WTC11 (cell line): ENCODE results near the gene LRRC4. TPM values are rescaled to one million over a fixed set of nuclear protein-coding genes. Genes with fewer than 3 reads are reported as not detected.

Experiments used
- ATAC-seq: fragments of 200-7000 bp; cut with Tn5 transposase; 2 replicates; pipeline ENCODE4 v1.10.0; 2021; ENCODE audit warnings: mild to moderate bottlenecking, moderate library complexity
- CTCF ChIA-PET: fragments of 300-600 bp; sonication (Branson Sonifier 250); formaldehyde crosslinking; loops from one replicate; lab custom pipeline; 2021; ENCODE audit warnings: antibody characterized with exemption; lab: Charles Lee
- POLR2A ChIA-PET: fragments of 350-600 bp; sonication (Branson Sonifier 250); formaldehyde crosslinking; loops from one replicate; lab custom pipeline; 2021; ENCODE audit warnings: antibody characterized with exemption; lab: Charles Lee
- DNase-seq: peaks from one replicate; pipeline ENCODE4 v3.0.0; 2021; ENCODE audit warnings: low spot score
- H3K27ac Mint-ChIP-seq: 2 replicates; pipeline ENCODE4 v1.8.0; 2021; ENCODE audit warnings: mixed read lengths
- H3K27me3 Mint-ChIP-seq: 2 replicates; pipeline ENCODE4 v1.8.0; 2021; ENCODE audit warnings: low read depth, mild to moderate bottlenecking, moderate library complexity, mixed read lengths
- H3K36me3 Mint-ChIP-seq: 2 replicates; pipeline ENCODE4 v1.8.0; 2021; ENCODE audit warnings: mixed read lengths
- H3K4me1 Mint-ChIP-seq: 2 replicates; pipeline ENCODE4 v1.8.0; 2022; ENCODE audit warnings: mixed read lengths
- H3K4me3 Mint-ChIP-seq: 2 replicates; pipeline ENCODE4 v1.8.0; 2021; ENCODE audit warnings: mild to moderate bottlenecking, moderate library complexity, mixed read lengths
- H3K9me3 Mint-ChIP-seq: 2 replicates; pipeline ENCODE4 v1.8.0; 2021; ENCODE audit warnings: mixed read lengths
- ARID4B ChIP-seq: sonication (generic); formaldehyde crosslinking; IDR thresholded peaks from 2 replicates; pipeline ENCODE4 v1.8.0; 2023; ENCODE audit warnings: missing genetic modification reagents, mild to moderate bottlenecking, borderline replicate concordance
- ATF6 ChIP-seq: sonication (generic); formaldehyde crosslinking; IDR thresholded peaks from 2 replicates; pipeline ENCODE4 v1.8.1; 2023; ENCODE audit warnings: mild to moderate bottlenecking, missing genetic modification reagents
- CREB1 ChIP-seq: sonication (generic); formaldehyde crosslinking; IDR thresholded peaks from 2 replicates; pipeline ENCODE4 v1.8.0; 2023; ENCODE audit warnings: mild to moderate bottlenecking, missing genetic modification reagents
- E2F4 ChIP-seq: sonication (generic); formaldehyde crosslinking; IDR thresholded peaks from 2 replicates; pipeline ENCODE4 v1.8.1; 2022; ENCODE audit warnings: low read depth, mild to moderate bottlenecking, moderate library complexity, missing genetic modification reagents, borderline replicate concordance
- ESRRA ChIP-seq: sonication (generic); formaldehyde crosslinking; IDR thresholded peaks from 2 replicates; pipeline ENCODE4 v1.8.1; 2022; ENCODE audit warnings: mild to moderate bottlenecking, missing genetic modification reagents, borderline replicate concordance
- FOXP4 ChIP-seq: sonication (generic); formaldehyde crosslinking; IDR thresholded peaks from 2 replicates; pipeline ENCODE4 v1.8.0; 2022; ENCODE audit warnings: mild to moderate bottlenecking, missing genetic modification reagents
- GTF2I ChIP-seq: fragments of 250-450 bp; sonication (Bioruptor Pico); conservative IDR thresholded peaks from 2 replicates; pipeline ENCODE4 v1.4.0; 2021; ENCODE audit warnings: mild to moderate bottlenecking
- HMGA2 ChIP-seq: fragments of 250-450 bp; sonication (Bioruptor Pico); IDR thresholded peaks from 2 replicates; pipeline ENCODE4 v1.4.0; 2021; ENCODE audit warnings: mild to moderate bottlenecking, moderate library complexity
- MXD4 ChIP-seq: fragments of 250-450 bp; sonication (Bioruptor Pico); IDR thresholded peaks from 2 replicates; pipeline ENCODE4 v1.8.0; 2021; ENCODE audit warnings: mild to moderate bottlenecking, moderate library complexity, borderline replicate concordance
- NFATC4 ChIP-seq: fragments of 250-450 bp; sonication (Bioruptor Pico); IDR thresholded peaks from 2 replicates; pipeline ENCODE4 v1.9.0; 2021; ENCODE audit warnings: mild to moderate bottlenecking
- NFYB ChIP-seq: sonication (generic); formaldehyde crosslinking; conservative IDR thresholded peaks from 2 replicates; pipeline ENCODE4 v1.8.0; 2022; ENCODE audit warnings: low read depth, missing genetic modification reagents
- NR1H2 ChIP-seq: sonication (generic); formaldehyde crosslinking; IDR thresholded peaks from 2 replicates; pipeline ENCODE4 v1.9.0; 2021; ENCODE audit warnings: mild to moderate bottlenecking, moderate library complexity, missing genetic modification reagents
- ZNF263 ChIP-seq: sonication (generic); formaldehyde crosslinking; IDR thresholded peaks from 2 replicates; pipeline ENCODE4 v1.8.1; 2022; ENCODE audit warnings: low read depth, mild to moderate bottlenecking, moderate library complexity, missing genetic modification reagents
- ZNF416 ChIP-seq: fragments of 250-450 bp; sonication (Bioruptor Pico); IDR thresholded peaks from 2 replicates; pipeline ENCODE4 v1.9.0; 2021; ENCODE audit warnings: mild to moderate bottlenecking, inconsistent platforms
- ZNF671 ChIP-seq: fragments of 250-450 bp; sonication (Bioruptor Pico); IDR thresholded peaks from 2 replicates; pipeline ENCODE4 v1.8.0; 2021; ENCODE audit warnings: mild to moderate bottlenecking
- total RNA-seq: library from RNA; stranded (reverse); gene quantifications from 3 replicates; pipeline ENCODE4 v1.2.3, GENCODE V29; 2021
- TF ChIP-seq, protein P1 (sequence below): sonication (generic); formaldehyde crosslinking; IDR thresholded peaks from 2 replicates; pipeline ENCODE4 v1.8.1; 2023; ENCODE audit warnings: mild to moderate bottlenecking, missing genetic modification reagents, moderate library complexity
- TF ChIP-seq, protein P2 (sequence below): fragments of 250-450 bp; sonication (Bioruptor Pico); conservative IDR thresholded peaks from 2 replicates; pipeline ENCODE4 v1.9.0; 2021; ENCODE audit warnings: mild to moderate bottlenecking

The LRRC4 gene
- total RNA-seq, 1 experiment from 2014 or later: 14.9 TPM

GRCh38 chr7:128071376-128071775 is 40.1 kb upstream of the LRRC4 start (continued):
- TF ChIP-seq MXD4 (CRISPR knock-in tag) (no peak), NFATC4 (CRISPR knock-in tag) (no peak)

DNA sequence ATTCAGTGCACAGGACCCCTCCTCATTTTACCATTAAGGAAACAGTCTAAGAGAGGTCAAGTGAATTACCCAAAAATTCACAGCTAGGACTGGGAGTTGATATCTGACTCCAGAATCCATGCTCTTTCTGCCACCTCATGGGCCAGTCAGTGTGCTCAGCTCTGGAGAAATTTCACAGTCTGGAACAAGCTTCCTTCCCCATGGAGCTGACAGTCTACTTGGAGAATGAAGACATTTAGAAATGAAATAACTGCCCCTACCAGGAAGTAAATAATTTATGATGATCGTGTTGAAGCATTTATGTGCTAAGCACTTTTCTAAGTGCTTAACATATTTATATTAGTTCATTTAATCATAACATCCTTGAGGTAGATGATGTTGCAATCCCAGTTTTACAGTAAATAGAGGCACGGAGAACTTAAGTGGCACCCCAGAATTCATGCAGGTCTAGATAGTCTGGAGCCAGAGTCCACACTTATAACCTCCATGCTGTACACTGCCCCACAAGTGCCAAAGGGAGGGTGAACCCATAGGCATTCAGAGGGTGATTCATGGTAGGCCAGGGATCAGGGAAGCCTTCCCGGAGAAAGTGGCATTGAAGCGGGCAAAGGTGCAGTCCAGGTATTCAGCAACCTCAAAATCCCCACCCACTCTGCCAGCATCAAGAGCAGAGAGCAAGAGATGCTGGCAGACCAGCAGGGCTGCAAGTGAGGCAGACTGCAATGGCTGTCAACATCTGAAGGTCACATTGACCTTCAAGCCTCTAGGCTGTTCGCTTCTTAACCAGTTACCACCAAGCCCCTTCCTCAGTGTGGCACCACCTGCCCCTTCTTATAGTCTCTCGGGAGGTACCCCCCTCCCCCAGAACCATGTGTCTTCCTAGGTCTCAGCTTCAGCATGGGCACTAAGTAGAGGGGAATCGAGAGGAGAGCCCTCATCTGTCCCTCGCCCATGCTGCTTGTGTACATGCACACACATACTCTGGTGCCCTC is 38.4 kb upstream of the LRRC4 start:
- ChIA-PET POLR2A (interaction anchor here (1.2 kb wide), 1 partner anchor 18 kb away, joined by 4 read pairs; no protein-coding TSS in a partner anchor), CTCF (interaction anchor here (1.4 kb wide), 1 partner anchor 34 kb away, joined by 4 read pairs; no protein-coding TSS in a partner anchor)
- peaks cover 10% of the 10 kb centered on the region; the same call in 1 of the 2 replicates for H3K4me1 Mint-ChIP-seq
- DNase-seq: no peak
- no peak overlapping the region for H3K4me3 Mint-ChIP-seq
- H3K27me3 Mint-ChIP-seq: no peaks in the 10 kb centered on the region
- H3K27ac Mint-ChIP-seq: peak overlapping the region; percentile 60
- no peak for ATAC-seq
- TF ChIP-seq NR1H2 (CRISPR knock-in tag) (no peak), E2F4 (CRISPR knock-in tag) (no peak), ESRRA (CRISPR knock-in tag) (peak; percentile 58; the same call in 1 of the 2 replicates), GTF2I (CRISPR knock-in tag) (no peak), NFYB (CRISPR knock-in tag) (no peak), FOXP4 (CRISPR knock-in tag) (no peak), CREB1 (CRISPR knock-in tag) (no peak), ZNF263 (CRISPR knock-in tag) (no peak)
- TF ChIP-seq, all 79 proteins: peak for 1
- H3K36me3 Mint-ChIP-seq: no peaks in the 10 kb centered on the region
- H3K9me3 Mint-ChIP-seq: no peaks in the 10 kb centered on the region

DNA sequence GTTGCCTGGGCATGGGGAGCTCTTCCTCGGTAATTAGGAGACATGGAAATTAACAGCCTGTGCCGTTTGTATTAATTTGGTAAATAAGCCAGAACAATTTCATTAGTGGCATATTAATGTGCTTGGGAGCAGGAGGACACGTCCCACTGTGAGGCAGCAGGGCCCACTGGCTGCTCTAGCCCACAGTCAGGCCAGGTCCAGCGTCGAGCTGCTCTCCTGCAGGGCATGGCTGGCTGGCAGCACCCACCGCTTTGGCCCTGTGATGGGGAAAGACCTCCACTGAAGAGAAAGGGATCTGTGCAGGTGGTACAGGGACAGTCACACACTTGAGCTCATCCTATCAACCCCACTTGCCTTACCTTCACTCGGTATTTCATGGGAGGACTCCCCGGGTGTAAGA is 37.5 kb upstream of the LRRC4 start:
- no peaks in the 10 kb centered on the region for H3K36me3 Mint-ChIP-seq
- H3K27ac Mint-ChIP-seq: 0 out of 2 replicates have a peak overlapping the region, but pooled peaks have one; percentile 37
- no peaks in the 10 kb centered on the region for H3K9me3 Mint-ChIP-seq
- DNase-seq: no peak
- ChIA-PET POLR2A (interaction anchor here (1.2 kb wide), 1 partner anchor 17 kb away, joined by 4 read pairs; no protein-coding TSS in a partner anchor), CTCF (interaction anchor here (1.4 kb wide), 1 partner anchor 33 kb away, joined by 4 read pairs; no protein-coding TSS in a partner anchor)
- peaks cover 7% of the 10 kb centered on the region; the same call in 1 of the 2 replicates for H3K4me1 Mint-ChIP-seq
- no peaks in the 10 kb centered on the region for H3K27me3 Mint-ChIP-seq
- ATAC-seq: no peak
- H3K4me3 Mint-ChIP-seq: no peak overlapping the region
- TF ChIP-seq ZNF416 (CRISPR knock-in tag) (no peak), NR1H2 (CRISPR knock-in tag) (no peak), ZNF263 (CRISPR knock-in tag) (no peak), ARID4B (CRISPR knock-in tag) (no peak), ATF6 (CRISPR knock-in tag) (no peak), ZNF671 (CRISPR knock-in tag) (no peak), HMGA2 (CRISPR knock-in tag) (no peak)
- TF ChIP-seq, protein P1, sequence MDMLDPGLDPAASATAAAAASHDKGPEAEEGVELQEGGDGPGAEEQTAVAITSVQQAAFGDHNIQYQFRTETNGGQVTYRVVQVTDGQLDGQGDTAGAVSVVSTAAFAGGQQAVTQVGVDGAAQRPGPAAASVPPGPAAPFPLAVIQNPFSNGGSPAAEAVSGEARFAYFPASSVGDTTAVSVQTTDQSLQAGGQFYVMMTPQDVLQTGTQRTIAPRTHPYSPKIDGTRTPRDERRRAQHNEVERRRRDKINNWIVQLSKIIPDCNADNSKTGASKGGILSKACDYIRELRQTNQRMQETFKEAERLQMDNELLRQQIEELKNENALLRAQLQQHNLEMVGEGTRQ (CRISPR knock-in tag): no peak
- TF ChIP-seq, protein P2, sequence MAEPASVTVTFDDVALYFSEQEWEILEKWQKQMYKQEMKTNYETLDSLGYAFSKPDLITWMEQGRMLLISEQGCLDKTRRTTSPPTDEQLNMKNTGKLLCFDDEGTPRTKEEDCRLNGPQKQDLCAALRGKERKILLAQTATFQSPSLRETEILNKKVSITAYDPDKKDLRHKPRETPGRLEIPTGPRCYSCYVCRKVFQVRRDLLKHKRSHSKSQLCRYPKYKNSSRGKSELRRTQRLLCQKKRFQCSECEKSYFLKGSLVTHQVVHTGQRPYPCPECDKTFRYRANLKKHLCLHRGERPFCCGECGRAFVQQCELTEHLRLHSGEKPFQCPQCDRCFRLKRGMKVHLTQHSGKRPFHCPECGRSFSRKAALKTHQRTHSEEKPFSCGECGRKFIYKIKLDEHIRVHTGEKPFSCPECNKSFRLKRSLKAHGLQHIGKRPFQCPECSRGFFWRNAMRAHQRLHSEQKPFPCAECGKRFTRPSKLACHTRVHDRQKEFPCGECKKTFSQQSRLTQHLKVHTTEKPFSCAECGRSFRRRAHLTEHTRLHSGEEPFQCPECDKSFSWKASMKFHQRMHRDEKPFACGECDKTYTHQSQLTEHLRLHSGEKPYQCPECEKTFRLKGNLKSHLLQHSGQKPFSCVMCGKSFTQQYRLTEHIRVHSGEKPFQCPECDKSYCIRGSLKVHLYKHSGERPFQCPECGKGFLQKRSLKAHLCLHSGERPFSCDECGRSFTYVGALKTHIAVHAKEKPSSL (CRISPR knock-in tag): no peak
